CD4-positive, alpha-beta T cell treated with Interleukin-15 for 4 hours (primary cell): ENCODE measurements around the gene MACROD2.
"Not testable (repeated sequence)": the region's sequence is repeated elsewhere in the genome, so short reads cannot be mapped to it uniquely, and the experiment has no call there.

Experiments
- DNase-seq: peaks from one replicate; pipeline ENCODE4 v3.0.0-alpha.2; 2020; ENCODE audit warnings: low spot score

Gene MACROD2

DNA sequence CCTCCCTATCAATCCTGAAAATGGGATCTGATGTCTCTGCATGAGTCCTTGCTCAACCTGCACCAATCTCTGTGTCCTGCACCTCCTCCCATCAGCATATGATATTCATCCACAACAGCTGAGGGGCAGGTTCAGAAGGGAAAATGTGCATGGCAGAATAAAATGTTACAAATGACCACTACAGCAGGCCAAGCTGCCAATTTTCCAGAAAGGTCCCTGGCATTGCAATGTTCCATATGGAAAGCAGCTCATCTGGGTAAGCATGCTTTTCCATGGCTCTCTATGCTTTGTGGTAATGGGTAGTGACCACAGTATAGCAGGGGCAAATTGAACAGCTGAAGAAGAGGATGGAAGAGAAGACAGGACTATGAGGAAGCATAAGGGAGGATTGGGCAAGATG lies 1183.3 kb downstream of the MACROD2 start:
- no peak for DNase-seq

DNA sequence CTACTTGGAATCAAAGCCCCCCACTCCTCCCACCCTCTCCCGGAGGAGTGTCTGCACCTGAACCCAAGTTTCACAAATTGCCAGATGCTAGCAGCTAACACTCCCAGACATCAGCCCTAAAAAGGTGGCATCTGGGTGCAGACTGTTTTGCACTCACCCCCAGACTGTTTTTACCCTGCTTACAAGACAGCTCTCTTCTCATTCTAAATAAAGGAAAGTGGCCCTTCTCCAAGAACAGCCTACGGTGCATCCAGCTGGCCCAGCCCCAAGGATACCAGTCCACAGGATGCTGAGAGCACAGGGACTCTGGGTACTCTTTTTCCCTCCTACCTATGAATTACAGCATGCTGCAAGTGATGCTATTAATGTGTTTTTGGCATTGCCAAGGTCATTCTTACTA lies 1184.1 kb downstream of the MACROD2 start:
- DNase-seq: no peak

GRCh38 chr20:15179781-15180180 lies 1184.5 kb downstream of the MACROD2 start:
- DNase-seq: no peak

GRCh38 chr20:15185322-15185721 lies 1190.0 kb downstream of the MACROD2 start:
- DNase-seq: no peak

- no peak for DNase-seq
Measured at GRCh38 chr20:15185913-15186312, 1190.6 kb downstream of the MACROD2 start.

GRCh38 chr20:15187612-15188011 lies 1192.3 kb downstream of the MACROD2 start:
- no peak for DNase-seq

- no peak for DNase-seq
Measured at GRCh38 chr20:15188415-15188814, 1193.1 kb downstream of the MACROD2 start.

GRCh38 chr20:15191082-15191723 lies 1195.9 kb downstream of the MACROD2 start:
- no peak for DNase-seq

DNA sequence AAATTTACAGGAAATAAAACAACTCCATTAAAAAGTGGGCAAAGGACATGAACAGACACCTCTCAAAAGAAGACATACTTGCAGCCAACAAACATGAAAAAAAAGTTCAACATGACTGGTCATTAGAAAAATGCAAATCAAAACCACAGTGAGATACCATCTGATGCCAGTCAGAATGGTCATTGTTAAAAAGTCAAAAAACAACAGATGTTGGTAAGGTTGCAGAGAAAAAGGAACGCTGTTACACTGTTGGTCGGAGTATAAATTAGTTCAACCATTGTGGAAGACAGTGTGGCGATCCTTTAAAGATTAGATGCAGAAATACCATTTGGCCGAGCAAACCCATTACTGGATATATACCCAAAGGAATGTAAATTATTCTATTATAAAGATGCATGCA lies 1200.1 kb downstream of the MACROD2 start:
- no peak for DNase-seq

GRCh38 chr20:15196547-15197255 lies 1201.4 kb downstream of the MACROD2 start:
- no peak for DNase-seq

DNA sequence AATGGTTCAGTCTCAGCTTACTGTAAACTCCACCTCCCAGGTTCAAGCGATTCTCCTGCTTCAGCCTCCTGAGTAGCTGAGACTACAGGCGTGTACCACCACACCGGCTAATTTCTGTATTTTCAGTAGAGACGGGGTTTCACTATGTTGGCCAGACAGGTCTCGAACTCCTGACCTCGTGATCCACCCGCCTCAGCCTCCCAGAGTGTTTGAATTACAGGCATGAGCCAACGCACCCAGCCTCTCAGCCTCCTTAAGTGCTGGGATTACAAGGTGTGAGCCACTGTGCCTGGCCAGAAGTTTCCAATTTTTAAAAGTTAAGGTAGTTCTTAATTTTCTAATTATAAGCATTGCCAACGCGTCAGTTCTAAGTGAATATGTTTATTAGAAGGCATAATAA lies 1202.7 kb downstream of the MACROD2 start:
- DNase-seq: not testable (repeated sequence)

- DNase-seq: no peak
Measured at GRCh38 chr20:15199698-15200097, 1204.4 kb downstream of the MACROD2 start.

- no peak for DNase-seq
Measured at GRCh38 chr20:15200147-15200565, 1204.8 kb downstream of the MACROD2 start.

DNA sequence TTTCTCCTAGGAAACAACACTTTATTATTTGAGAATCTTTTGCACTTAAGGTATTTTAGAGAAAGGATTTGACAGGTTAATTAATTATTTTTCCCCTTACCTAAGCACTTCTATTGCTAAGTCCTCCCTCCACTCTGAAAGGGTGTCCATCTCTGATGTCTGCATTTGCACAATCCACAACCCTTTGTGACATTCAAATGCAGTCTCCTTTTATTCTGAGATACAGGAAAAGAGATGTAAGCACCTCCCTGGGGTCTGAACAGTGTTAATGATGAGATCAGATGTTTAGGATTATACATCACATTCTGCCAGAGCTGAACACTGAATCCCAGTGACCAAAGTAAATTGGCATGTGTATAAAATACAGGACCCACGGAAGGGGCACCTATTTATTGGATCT lies 1206.3 kb downstream of the MACROD2 start:
- DNase-seq: no peak

- DNase-seq: no peak
Measured at GRCh38 chr20:15204234-15204633, 1208.9 kb downstream of the MACROD2 start.

DNA sequence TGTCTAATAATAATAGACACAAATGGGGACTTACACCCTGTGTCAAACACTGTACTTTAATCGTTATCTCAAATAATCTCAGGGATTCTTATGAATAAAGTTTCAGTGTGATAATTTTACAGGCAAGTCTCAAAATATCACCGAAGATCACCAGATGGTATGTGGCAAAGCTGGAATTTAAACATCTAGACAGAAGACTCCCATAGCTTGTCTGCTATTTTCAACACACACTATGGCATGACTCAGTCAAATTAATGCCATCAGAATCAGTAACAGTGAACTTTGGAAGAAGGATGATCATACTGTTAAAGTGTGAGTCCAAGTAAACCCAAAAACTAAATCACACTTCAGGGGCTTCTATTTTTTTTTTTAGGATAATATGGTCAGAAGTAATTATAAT lies 1209.7 kb downstream of the MACROD2 start:
- no peak for DNase-seq

DNA sequence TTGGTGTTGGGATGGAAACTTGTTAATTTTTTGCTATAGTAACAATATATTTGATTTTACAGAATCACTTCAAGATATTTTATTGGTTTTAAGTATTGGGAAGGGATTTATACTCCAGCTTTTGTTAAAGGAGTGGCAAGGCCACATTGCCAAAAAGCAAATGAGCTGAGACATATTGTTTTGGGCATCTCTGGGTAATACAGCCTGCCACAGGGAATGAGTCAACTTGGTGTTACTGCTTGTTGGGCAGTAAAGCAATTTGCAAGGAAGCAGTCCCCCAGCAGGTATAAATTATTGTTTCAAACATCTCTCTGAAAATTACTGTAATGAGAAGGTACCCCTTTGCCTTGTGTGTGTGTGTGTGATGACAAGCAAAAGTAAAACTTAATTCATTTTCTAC lies 1210.4 kb downstream of the MACROD2 start:
- no peak for DNase-seq

DNA sequence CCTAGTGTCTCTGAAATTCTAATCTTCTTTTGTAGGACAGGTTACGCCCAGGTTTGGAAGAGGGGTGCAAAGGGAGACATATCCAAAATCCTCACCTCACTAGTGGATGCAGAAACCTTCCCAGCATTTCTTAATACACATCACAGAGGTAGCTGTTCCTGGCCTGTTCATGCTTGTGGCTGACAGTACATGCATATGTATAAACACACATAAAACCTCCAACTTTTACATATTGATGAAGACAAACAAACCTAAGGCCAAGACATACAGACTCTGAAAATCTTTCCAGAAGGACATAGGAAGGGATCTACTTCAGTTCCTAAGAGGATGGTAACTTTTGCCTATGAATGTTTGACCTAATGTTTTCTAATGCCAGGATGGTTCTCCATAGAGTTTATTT lies 1214.2 kb downstream of the MACROD2 start:
- DNase-seq: no peak

- no peak for DNase-seq
Measured at GRCh38 chr20:15214051-15214450, 1218.7 kb downstream of the MACROD2 start.

DNA sequence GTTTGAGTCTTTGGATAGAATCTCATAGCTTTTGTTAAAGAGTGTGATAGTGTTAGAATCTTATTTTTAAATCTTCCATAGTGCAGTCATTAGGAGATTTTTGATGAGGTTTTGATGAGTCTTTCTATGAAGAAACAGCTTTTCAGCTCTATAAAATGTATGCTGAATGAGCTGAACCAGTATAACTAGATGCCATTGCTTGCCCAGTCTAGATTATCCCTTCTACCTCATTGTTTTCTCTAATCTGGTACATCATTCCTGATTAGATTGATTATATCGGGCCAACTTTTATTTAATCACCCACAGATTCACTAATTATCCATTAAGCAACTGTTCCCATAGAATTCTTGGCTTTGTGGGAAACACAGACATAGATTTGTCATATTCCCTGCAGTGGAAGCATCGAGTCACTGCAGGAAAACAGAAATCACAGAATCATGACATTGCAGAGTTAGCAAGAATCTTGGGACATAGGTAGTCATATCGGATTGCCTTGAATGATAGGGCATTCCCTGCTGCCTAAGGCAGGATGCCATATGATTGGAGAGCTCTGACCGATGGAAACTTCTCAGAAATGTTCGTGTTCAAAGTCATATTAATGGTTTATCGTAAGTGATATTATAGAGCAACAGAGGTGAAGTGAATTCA lies 1224.8 kb downstream of the MACROD2 start:
- DNase-seq: no peak

GRCh38 chr20:15220778-15221565 lies 1225.7 kb downstream of the MACROD2 start:
- no peak for DNase-seq

DNA sequence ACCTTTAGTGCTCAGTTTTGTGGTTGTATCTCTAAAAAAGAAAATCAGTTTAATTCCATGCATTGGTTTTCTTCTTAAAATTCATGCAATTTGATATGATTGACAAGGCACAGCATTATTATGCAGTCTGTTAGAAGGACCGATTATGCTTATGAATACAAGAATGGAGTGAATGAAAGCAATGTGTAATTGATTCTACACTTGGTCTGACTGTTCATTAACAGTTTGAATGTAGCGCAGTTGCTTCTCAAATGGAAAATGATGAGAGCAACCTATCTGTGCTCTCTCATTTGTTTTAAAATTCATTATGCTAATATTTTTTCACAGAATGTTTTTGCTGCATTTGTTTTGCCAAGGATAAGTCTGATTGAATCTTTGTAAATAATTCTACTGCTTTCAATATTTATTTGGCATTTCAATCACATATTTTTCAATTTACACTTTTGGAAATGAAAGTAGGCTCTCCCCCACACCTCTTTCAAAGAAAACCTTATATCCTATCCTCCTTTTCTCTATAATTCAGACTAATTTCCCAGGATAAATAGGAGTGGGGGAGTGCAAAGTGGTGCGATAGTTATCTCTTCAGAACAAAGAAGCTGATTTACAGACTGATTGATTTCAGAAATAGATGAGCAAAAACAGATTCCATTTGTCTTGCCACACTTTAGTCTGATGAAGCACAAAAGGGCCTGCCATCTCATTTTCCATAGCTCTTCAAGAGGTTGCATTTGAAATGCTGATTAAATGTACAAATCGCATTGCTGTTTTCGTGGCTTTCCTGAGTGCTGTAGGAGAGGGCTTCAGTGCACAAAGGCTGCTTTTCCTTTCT lies 1227.4 kb downstream of the MACROD2 start:
- DNase-seq: no peak
